Glomerular endothelial cell (primary cell): Measurements from ENCODE around the gene CTNND2. TPM values are rescaled to one million over a fixed set of nuclear protein-coding genes. Genes with fewer than 3 reads are reported as not detected.
"Not testable (repeated sequence)": the region's sequence is repeated elsewhere in the genome, so short reads cannot be mapped to it uniquely, and the experiment has no call there.

Source experiments
- DNase-seq: peaks from one replicate; pipeline ENCODE4 v3.0.0-alpha.2; 2011; ENCODE audit warnings: low read depth, low spot score; ENCODE audit errors: extremely low read depth
- total RNA-seq: library from RNA; depleted of rRNA; stranded (reverse); fragments of >200 nt; gene quantifications from 2 replicates; pipeline ENCODE4 v1.2.3, GENCODE V29; 2015

The CTNND2 gene
- total RNA-seq, 1 donor from 2014 or later = not detected

DNA sequence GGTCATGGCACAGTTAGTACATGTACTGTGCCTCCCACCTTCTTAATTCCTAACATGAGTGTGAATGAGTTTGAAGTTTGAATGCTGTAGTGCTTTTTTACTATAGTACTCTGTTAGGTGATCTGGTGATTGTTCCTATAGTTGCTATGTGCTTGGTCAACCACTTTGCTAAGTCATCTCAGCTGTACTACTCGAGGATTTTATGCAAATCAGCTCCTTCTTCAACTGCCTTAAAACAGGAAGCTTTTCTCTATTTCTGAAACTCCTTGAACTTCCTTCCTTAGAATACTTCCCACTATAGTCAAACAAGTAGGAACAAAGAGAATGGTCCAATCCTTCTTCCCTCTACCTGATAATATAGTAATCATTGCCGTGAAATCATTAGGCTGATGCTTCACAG lies 219.6 kb downstream of the CTNND2 start:
- no peak for DNase-seq

DNA sequence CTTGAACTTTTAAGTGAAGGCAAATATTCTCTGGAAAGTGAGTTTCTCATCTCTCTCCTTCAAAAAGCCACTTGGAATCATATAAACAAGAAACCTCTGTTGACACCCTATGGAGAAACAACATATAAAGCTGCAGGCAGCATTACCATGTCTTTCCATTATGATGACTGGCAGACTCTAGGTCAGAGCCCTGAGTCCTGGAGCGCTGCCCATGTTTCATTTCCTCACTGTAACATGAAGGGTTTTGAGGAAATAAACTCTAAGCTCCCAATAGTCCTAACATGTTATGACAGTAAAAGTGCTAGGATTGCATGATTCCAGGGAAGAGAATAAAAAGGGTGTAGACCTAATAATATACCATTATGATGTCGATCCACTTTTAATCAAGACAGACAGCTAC lies 220.6 kb downstream of the CTNND2 start:
- DNase-seq = no peak

DNA sequence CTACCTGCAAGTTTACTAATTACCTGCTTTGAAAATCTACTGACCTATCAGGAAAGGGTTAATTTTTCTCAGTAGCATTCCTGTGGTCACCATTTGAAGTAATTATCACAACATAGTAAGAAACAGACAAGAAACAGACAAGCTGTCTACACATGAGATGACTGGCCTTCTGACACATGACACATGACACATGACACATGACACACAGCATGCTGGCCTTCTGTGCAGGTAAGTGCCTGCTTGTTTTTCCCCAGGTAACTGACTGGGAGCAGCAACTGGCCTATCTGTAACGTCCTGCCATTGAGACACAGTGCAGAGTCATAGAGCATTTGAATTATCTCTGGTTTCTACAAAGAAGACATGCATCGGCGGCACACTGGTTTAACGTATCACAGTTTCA lies 222.4 kb downstream of the CTNND2 start:
- DNase-seq = no peak

DNA sequence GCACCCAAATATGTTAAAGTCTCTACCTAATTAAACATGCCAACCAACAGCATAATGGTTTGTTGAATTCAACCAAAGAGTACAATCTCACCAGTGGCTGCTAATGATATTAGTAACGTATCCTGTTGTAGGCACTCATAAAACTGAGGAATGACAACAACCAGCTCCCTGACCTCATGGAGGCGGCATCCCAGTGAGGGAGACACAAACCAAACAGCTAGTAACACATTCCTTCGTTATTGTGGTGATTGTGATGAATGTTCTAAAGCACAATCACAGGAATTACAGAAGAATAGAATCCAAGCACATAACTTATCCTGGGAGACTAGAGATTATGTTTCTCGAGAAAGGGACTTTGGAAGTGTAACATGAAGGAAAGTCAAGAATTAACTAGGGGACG lies 224.6 kb downstream of the CTNND2 start:
- DNase-seq = no peak

DNA sequence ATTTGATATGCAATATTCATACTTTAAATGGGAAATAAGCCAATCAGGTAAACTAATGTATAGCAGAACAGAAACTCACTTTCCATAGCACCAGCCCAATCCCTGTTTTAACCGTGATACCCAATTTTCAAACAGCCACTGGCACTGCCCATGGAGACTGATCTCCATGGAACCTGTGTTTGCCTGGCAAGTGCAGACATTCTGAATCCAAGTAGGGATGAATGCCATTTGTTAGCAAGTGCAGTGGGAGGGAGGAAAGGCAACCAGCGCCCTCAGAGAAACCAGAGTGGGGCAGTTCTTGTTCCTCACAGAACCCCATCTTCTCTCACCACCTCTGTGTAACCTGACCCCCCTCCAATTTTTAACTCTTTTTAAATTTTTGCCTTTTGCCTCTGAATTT lies 229.1 kb downstream of the CTNND2 start:
- no peak for DNase-seq

DNA sequence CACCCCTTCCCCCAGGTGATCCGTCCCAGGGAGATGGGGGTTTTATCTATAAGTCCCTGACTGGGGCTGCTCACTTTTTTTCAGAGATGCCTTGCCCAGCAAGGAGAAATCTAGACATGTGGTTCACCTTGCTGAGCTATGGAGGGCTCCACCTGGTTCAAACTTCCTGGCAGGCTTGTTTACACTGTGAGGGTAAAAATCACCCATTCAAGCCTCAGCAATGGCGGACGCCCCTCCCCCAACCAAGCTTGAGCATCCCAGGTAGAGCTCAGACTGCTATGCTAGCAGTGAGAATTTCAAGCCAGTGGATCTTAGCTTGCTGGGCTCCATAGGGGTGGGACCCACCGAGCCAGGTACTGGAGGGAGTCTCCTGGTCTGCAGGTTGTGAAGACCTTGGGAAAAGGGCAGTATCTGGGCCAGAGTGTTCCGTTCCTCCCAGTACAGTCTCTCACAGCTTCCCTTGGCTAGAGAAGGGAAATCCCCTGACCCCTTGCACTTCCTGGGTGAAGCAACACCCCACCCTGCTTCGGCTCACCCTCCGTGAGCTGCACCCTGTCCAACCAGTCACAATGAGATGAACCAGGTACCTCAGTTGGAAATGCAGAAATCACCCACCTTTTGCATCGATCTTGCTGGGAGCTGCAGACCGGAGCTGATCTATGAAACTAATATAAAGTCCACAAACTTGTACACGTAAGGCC lies 231.7 kb downstream of the CTNND2 start:
- no peak for DNase-seq

DNA sequence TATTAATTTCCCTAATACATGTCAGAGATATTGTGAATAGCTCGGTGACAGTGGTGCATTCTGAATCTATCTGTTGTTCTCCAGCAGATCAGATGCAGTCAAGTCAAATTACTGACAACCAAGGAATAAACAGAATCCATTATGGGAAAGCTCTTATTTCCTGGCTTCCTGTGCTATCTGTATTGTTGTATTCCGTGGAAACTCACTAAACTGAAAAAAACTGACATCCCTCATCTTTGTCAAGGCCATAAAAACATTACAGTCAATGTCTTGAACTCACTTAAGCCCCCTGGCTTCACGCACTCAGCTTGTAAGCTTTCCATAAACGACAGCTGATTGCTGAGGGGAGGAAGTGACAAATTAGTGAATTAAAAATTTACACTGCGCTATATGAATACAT lies 245.9 kb downstream of the CTNND2 start:
- DNase-seq = no peak

DNA sequence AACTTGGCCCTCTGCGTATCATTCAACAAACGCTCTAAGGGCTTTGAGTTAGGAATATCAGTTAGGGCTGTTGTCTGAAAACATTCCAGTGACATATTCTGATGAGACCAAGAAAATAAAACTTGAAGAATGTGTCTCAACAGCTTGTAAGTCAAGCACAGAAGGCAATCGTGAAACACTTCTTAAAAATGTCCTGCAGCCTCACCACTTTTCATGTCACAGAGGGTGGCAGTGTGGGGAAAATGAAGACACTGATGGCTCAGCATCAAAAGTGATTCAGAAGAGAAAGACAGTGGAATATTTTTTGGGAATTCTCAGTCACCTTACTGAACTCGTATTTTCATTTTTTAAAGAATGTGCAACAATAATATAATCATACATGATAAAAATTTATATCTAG lies 247.3 kb downstream of the CTNND2 start:
- no peak for DNase-seq

DNA sequence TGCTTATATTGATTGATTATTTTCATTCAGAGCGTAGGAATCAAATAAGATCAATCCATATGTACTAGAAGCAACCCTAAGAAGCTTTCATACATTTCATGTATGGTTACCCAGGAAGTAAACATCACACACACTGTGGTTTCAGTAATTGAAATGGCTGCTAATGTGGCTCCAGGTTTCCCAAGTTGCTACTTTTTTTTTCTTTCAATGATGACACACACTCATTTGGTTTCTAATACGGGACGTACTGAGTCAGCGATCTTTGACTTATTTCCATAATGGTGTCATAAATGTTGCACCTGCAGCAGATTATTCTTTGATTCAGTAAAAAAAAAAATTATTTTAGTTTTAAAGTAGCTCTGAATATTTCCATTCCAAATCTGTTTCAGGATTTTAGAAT lies 248.6 kb downstream of the CTNND2 start:
- DNase-seq = no peak

DNA sequence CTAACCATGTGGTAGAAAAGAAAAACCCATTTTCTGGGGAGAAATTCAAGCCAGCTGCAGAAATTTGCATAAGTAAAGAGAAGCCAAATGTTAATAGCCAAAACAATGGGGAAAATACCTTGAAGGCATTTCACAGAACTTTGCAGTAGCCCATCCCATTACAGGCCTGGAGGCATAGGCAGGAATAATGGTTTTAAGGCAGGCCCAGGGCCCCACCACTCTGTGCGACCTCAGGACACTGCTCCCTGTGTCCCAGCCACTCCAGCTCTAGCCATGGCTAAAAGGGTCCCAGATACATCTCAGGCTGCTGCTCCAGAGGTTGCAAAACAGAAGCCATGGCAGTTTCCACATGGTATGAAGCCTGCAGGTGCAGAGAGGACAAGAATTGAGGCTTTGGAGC lies 253.3 kb downstream of the CTNND2 start:
- no peak for DNase-seq

DNA sequence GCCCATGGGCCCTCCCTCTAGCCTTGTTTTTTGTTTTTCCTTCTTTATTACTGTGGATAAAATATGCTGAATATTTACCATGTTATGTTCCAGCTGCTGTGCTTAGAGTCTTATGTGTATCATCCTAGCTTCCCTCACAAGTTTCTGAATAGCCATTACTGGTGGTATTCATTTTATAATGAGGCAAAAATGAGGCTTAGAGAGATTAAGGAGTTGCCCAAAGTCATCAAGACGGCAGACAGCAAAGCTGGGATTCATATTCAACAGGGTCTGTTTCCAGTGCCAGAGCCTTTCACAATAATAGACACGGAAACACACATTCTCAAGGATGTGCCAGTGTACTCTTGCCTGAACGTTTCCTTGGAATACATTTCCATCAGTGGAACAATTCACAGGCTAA lies 258.1 kb downstream of the CTNND2 start:
- DNase-seq = no peak

DNA sequence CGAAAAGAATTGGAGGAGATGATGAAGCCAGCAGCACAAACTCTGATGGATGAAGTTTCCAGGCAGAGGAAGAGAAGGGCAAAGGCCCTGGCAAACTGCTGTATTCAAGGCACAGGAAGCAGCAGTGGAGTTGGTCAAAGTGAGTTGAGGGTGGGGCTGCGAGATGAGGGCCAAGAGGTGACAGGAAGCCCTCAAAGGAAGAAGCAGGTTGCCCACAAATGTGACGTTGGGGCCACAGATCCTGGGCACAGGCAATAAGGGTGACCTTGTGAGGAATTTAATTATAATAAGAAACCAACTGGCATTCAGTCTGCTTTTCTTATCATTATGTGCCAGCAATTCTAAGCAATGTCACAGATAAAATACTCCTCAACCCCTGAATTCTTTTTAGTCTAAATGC lies 261.8 kb downstream of the CTNND2 start:
- no peak for DNase-seq

DNA sequence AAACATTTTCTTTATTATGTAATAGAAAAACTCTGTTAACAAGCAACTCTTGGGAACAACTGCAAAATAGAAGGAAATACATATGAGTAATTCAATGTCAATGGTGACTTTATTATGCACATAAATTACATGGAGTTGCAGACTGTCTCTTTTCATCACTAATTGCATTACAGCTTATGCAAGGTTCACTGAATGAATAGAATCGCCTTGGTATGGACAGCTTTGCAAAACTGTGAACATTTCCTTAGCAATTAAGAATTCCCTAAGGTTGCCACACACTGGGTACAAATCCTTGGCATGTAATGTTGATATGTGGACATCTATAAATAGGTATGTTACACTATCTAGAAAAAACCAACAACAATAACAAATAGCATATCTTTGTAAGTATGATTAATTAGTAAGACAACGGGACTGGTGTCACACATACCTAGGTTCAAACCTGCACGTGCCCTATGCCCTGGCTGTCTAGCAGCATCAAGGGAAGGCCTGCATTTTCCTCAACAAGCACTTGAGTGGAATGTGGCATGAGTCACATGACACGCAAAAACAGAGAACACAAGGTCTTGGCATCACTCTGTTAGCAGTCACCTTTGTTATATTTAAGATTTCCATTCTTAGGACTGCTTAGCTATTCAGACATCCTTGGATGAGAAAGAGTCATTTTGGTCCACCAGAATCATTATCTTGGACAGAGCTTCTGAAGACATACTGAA lies 263.9 kb downstream of the CTNND2 start:
- no peak for DNase-seq

DNA sequence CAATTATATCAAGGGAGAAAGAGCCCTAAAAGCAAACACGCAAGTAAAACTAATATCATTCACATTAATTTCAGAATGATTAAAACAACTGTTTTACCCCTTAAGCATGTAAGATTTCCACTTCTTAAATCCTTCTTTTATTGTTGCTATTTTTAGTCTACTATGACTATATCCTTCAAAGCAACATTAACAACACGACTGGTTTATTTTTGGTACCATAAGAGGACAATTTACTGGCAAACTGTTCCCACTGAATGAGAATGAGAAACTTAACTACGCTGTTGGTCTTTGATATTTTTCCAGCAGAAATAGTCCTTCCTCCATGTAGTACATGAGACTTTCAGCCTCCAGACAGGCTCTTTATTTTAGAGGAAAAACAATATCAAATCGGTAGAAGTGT lies 281.5 kb downstream of the CTNND2 start:
- no peak for DNase-seq

DNA sequence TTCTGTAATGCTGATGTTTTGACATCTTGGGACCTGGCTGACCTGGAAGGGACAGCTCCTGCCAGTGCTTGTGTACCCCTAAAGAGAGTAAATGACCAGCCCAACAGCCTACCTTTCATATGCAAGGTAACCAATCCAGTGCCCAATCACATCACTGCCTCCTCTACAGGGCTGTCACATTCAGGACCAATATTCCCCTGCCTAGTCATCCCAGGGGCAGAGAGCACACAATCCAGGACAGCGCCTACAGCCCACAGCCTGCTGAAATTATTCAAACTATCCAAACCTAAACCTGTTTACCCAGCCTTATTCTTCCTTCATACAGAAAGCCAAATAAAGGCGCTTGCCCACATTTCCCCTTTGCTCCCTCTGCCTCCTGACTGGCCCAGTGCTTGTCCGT lies 284.1 kb downstream of the CTNND2 start:
- DNase-seq = no peak

DNA sequence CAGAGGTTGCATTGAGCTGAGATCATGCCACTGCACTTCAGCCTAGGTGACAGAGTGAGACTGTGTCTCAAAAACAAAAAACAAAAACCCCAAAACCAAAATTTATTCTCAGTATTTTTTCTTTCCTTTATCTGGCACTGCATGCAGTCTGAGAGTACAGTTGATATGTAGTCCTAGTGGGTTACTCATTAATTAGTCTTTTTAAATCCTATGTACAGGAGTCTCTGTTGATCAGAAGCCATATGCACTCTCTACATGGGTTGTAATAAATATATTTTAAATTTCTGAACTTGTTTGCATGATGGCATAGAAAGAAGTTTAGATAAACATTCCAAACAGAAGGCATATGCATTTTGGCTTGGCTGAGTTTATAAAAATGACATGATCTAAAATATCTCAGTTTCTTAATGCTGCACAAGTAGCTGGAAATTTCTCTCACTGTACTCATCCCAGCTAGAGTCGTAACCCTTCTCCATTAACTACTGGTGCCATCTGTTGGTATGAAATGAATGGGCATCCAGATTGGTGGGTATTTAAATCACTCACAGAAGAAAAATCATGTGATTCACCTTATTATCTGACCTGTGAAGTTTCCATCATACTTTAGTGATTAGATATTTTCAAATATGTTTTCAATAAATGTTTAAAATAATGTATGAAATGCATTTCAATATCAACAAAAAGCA lies 284.8 kb downstream of the CTNND2 start:
- DNase-seq = no peak

DNA sequence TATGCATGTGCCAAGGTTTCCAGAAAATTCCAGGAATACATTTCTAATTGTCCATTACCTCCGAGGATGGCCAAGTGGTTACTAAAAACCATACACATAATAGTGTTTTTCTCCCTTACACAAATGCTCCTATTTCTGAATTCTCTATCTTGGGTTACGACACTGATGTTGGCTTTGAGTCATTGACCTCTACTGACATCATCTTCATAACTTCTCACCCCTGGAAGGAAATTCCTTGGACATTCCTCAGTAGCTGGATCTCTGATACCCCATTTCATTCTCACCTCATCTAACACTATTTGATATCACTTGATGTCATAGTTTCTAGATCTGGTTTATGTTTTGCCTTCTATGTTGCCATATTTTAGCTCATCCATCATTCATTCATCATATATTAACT lies 287.2 kb downstream of the CTNND2 start:
- no peak for DNase-seq

DNA sequence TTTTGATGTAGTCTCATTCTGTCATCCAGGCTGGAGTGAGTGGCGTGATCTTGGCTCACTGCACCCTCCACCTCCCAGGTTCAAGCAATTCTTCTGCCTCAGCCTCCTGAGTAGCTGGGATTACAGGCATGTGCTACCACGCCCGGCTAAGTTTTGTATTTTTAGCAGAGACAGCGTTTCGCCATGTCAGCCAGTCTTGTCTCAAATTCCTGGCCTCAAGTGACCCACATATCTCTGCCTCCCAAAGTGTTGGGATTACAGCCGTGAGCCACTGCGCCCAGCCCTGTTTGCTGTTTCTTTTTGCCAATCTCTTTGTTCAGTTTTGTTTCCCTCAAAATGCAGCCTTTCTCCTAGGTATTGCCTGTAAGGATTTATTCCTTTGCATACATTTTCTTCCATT lies 287.6 kb downstream of the CTNND2 start:
- not testable (repeated sequence) for DNase-seq

DNA sequence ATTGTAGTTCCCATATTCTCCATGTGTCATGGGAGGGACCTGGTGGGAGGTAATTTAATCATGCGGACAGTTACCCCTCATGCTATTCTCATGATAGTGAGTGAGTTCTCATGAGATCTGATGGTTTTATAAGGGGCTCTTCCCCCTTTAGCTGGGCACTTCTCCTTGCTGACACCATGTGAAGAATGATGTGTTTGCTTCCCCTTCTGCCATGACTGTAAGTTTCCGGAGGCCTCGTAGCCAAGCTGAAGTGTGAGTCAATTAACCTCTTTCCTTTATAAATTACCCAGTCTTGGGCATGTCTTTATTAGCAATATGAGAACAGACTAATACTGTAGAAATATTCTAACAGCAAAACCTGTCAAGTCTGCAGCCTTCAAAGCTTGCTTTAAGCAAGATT lies 293.2 kb downstream of the CTNND2 start:
- DNase-seq = no peak

DNA sequence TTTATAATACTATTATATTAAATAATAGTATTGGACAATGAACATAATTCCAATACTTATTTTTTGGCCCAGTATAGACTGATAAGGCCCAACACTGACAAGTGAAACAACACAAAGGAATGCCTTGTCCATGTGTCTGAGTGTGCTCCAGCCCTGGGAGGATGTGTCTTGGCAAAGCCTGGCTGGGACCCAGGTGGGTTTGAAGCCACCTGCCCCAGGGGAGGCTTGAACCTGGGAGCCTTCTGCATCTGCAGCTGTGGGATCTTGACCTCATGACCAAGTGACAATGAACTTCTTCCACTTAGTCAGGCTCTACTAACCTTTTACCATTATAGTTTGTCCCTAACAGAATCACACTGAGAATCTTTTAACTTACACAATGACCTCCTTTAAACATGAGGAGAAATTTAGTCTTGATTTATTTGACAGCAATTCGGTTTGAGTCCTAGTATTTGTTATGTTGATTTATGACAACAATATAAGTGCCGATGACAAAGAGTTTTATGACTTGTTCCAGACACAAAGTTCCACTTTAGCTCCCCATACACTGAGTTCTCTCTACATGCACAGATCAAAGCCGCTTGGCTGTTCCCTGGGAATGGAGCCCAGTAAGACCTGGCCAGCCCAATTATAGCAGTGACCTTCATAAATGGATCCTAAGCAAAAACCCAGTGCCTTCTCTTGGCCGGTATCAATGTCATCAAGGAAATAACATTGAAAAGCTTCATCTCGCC lies 294.5 kb downstream of the CTNND2 start:
- no peak for DNase-seq

DNA sequence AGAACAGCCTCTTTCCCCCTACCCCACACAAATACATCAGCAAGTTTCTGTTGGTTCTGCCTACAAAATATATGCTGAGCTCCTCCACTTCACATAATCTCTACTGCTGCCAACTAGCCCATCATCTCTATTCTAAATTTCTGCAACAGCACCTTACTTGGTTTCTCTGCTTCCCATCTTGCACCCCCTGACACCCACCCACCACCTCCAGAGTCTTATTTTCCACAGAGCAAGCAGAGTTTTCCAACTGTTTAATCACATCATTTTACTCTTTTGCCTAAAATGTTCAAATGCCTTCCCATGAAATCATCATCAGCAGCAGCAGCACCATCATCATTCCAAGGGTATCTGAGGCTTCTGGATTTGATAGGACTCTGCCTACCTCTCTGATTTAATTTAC lies 295.7 kb downstream of the CTNND2 start:
- no peak for DNase-seq
